GM23338 (cell line): ENCODE measurements around the gene ST14.

Experiments used
- CTCF ChIP-seq, 2 experiments: fragments of 200-600 bp in 1 of 2; sonication (generic) in 1 of 2; conservative IDR thresholded peaks; 2 replicates each; pipeline versions ENCODE4 v1.5.1 to v1.6.1; 2016 to 2017; ENCODE audit warnings: antibody characterized with exemption in 2 of 2, low read depth in 2 of 2, mild to moderate bottlenecking in 2 of 2, moderate library complexity in 1 of 2
- EZH2 ChIP-seq: fragments of 200-600 bp; sonication (generic); IDR thresholded peaks from one replicate; pipeline ENCODE4 v1.8.0; 2017; ENCODE audit warnings: antibody characterized with exemption, mild to moderate bottlenecking, low read depth; ENCODE audit not compliant: unreplicated experiment
- EZH2phosphoT487 ChIP-seq: fragments of 200-600 bp; sonication (generic); IDR thresholded peaks from one replicate; pipeline ENCODE4 v1.8.1; 2018; ENCODE audit warnings: antibody characterized with exemption; ENCODE audit not compliant: unreplicated experiment
- NANOG ChIP-seq: IDR thresholded peaks from 2 replicates; pipeline ENCODE4 v1.6.1; 2016; ENCODE audit warnings: antibody characterized with exemption, borderline replicate concordance
- POLR2AphosphoS5 ChIP-seq: IDR thresholded peaks from 2 replicates; pipeline ENCODE4 v1.6.1; 2016; ENCODE audit warnings: antibody characterized with exemption, low read depth
- REST ChIP-seq: IDR thresholded peaks from one replicate; pipeline ENCODE4 v1.6.1; 2018; ENCODE audit warnings: antibody characterized with exemption; ENCODE audit not compliant: unreplicated experiment

- TF ChIP-seq CTCF (conservative IDR thresholded peaks at IDR 0.05; ENCODE audit: low read depth in 2 of 2) (no peak), EZH2 (no peak), EZH2phosphoT487 (no peak), POLR2AphosphoS5 (no peak), REST (no peak), NANOG (no peak)
These were observed 40.2 kb downstream of the ST14 start for GRCh38 chr11:130199792-130200191.
